Activated naive CD4-positive, alpha-beta T cell treated with anti-CD3 and anti-CD28 coated beads for 36 hours (primary cell): ENCODE data around the gene SNPH. TPM values are rescaled to one million over a fixed set of nuclear protein-coding genes. Genes with fewer than 3 reads are reported as not detected.
A peak's percentile ranks its signal among the peaks of the same experiment; 100 is the strongest.

ENCODE experiments used
- CTCF ChIA-PET: fragments of 350-600 bp; sonication (Branson Sonifier 250); formaldehyde crosslinking; loops from one replicate; lab custom pipeline; 2021; ENCODE audit warnings: antibody characterized with exemption; lab: Charles Lee
- DNase-seq: peaks from one replicate; pipeline ENCODE4 v3.0.0-alpha.2; 2020
- H3K27ac Mint-ChIP-seq: one replicate; pipeline ENCODE4 v1.8.0; 2021; ENCODE audit warnings: mild to moderate bottlenecking, mixed read lengths
- H3K27me3 Mint-ChIP-seq: one replicate; pipeline ENCODE4 v1.8.0; 2021; ENCODE audit warnings: low read depth, mixed read lengths
- H3K36me3 Mint-ChIP-seq: one replicate; pipeline ENCODE4 v1.8.0; 2021; ENCODE audit warnings: low read depth, mixed read lengths
- H3K4me1 Mint-ChIP-seq: one replicate; pipeline ENCODE4 v1.8.0; 2021; ENCODE audit warnings: low read depth, mixed read lengths
- H3K4me3 Mint-ChIP-seq: one replicate; pipeline ENCODE4 v1.8.0; 2021; ENCODE audit warnings: mild to moderate bottlenecking, moderate library complexity, mixed read lengths
- H3K9me3 Mint-ChIP-seq: one replicate; pipeline ENCODE4 v1.8.0; 2021; ENCODE audit warnings: mixed read lengths
- intact Hi-C: fragments of 100-400 bp; cut with micrococcal nuclease; formaldehyde crosslinking; loops from one replicate; pipeline ENCODE4 v1.15.1; 2023
- total RNA-seq, 2 experiments: library from RNA; stranded (reverse); gene quantifications; one replicate each; pipeline ENCODE4 v1.2.3, GENCODE V29; 2021

Gene SNPH
- total RNA-seq, 2 experiments from 2014 or later, result 6.7 to 7.3 TPM

DNA sequence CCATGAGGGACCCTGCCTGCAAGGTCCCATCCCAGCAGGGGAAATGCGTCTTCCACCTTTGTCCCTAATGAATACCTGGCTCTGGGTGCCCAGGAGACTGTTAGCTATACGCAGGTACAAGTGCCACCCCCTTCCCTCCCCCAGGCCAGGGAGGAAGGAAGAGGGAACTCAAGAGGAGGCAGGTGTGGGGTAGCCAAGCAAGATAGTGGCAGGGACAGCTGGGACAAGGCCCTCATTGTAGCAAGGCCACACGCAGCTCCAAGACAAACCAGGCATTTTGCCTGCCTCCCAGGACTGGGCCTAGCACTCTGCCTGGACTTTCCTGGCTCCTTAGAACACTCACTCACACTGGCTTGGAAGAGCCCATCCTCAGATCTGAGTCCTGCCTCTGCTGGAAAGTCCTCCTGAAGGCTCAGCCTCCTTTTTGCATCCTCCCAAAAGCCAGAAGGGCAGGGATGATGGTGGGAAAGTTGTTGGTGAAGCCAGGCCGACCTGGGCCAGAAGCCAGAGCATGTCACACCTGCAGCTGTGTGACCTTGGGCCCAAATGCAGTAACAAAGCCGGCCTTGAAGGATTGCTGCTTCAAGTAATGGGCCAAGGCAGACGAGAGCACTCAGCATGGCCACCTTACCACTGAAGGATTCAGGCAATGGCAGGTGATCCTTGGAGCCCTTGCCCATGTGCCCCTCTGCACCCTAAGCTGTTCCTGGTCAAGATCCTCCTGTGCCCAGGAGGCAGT, 27.7 kb downstream of the SNPH start:
- intact Hi-C loops, result no loop called here
- DNase-seq, result no peak
- CTCF ChIA-PET, result interaction anchor here (0.6 to 1.0 kb wide), 2 partner anchors 14 to 93 kb away, joined by 3 to 4 read pairs; no protein-coding TSS in a partner anchor
- Mint-ChIP-seq H3K36me3 (peaks cover 3% of the 10 kb centered on the region), H3K9me3 (no peaks in the 10 kb centered on the region), H3K4me3 (no peak overlapping the region), H3K4me1 (peaks cover 33% of the 10 kb centered on the region), H3K27ac (peak overlapping the region; percentile 27), H3K27me3 (no peaks in the 10 kb centered on the region)

DNA sequence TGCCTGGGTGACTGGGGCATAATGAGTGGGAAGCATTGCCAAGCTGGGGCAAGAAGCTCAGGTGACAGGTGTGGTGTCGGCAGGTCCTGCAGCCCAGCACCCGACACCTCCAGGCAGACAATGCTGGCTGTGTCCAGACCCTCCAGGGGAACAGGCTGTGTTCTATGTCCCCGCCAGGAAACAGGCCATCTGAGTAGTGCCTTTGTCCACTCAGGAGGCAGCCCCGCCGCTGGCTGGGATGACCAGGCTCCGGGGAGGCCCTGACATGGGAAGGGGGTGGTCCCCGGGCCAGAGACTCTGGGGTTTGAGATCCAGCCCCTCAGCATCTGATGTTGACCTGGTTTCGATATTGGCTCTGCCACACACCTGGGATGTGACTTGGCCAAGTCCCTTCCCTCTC, 28.4 kb downstream of the SNPH start:
- Mint-ChIP-seq H3K9me3 (no peaks in the 10 kb centered on the region), H3K27ac (no peak overlapping the region), H3K4me1 (peaks cover 33% of the 10 kb centered on the region), H3K27me3 (no peaks in the 10 kb centered on the region), H3K36me3 (peaks cover 3% of the 10 kb centered on the region), H3K4me3 (no peak overlapping the region)
- intact Hi-C loops, result no loop called here
- CTCF ChIA-PET, result no interaction called here
- DNase-seq, result no peak

DNA sequence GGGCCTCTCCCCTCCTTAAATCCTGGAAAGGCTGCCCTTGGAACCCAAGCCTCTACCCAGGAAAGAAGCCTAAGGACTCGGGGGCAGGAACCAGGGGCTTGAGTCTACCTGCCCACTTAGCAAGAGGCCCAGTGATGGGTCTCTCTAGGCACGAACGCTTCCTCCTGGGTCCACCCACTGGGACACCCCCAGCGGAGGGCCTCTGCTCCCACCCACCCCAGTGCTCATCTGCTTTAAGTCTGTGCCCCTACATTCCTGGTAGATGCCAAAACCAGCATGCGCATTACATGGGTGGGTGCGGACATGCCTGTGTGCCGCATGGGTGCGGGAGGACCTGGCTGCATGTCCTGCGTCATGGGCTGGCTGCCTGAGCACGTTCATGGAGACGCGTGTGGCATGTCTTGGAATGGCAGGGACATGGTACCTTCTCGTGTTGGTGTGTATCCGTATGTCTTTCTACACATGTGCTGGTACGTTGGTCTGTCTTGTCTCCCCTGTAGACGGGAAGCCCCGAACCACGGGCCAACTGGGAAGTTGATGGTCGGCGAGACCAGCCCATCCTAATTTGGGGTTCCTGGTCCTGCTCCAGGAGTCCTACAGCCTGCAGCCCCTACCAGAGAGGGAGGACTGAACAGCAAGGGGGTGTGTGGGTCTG, 29.3 kb downstream of the SNPH start:
- intact Hi-C loops, result no loop called here
- DNase-seq, result no peak
- H3K4me1 Mint-ChIP-seq, result peaks cover 40% of the 10 kb centered on the region
- no peaks in the 10 kb centered on the region for H3K27me3 Mint-ChIP-seq
- H3K4me3 Mint-ChIP-seq, result no peak overlapping the region
- H3K9me3 Mint-ChIP-seq, result no peaks in the 10 kb centered on the region
- CTCF ChIA-PET, result no interaction called here
- H3K27ac Mint-ChIP-seq, result no peak overlapping the region
- peaks cover 3% of the 10 kb centered on the region for H3K36me3 Mint-ChIP-seq

DNA sequence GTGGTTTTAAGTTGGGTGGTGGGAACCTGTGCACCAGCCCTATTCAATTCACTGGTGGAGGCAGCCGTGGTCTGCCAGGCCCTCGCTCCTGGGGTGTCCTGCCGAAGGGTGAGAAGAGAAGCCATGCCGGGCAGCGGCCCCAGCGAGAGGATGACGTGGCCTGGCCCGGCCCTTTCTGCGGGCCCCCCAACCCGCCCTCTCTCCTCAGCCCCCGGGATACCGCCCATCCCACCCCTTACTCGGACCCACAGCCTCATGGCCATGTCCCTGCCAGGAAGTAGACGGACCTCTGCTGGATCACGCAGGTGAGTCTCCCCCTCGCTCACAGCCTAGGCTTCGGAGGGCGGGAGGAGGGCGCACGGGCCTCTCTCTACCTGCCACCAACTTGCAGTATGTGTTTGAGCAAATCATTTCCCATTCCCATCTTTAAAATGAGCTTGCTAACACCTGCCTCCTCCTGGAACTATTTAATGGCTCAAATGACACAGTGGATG, 30.1 kb downstream of the SNPH start:
- no peaks in the 10 kb centered on the region for H3K9me3 Mint-ChIP-seq
- H3K4me3 Mint-ChIP-seq, result no peak overlapping the region
- H3K36me3 Mint-ChIP-seq, result peaks cover 3% of the 10 kb centered on the region
- CTCF ChIA-PET, result no interaction called here
- peaks cover 40% of the 10 kb centered on the region for H3K4me1 Mint-ChIP-seq
- H3K27ac Mint-ChIP-seq, result no peak overlapping the region
- intact Hi-C loops, result no loop called here
- DNase-seq, result no peak
- H3K27me3 Mint-ChIP-seq, result no peaks in the 10 kb centered on the region

DNA sequence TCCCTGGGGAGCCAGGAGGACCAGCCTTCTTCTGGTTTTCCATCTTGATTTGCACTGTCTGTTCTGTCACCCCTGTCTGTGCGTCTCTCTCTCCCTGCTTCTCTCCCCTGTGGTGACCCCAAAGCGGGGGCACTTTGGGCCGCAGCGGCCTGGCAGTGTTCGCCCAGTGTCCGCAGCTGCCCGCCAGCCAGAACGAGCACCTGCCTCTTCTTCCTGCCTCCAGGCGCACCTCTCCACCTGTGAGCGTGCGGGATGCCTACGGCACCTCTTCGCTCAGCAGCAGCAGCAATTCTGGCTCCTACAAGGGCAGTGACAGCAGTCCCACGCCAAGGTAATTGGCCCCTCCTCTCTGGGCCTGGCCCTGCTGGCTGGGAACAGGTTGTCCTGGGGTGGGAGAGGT, 30.8 kb downstream of the SNPH start:
- peaks cover 35% of the 10 kb centered on the region for H3K4me1 Mint-ChIP-seq

DNA sequence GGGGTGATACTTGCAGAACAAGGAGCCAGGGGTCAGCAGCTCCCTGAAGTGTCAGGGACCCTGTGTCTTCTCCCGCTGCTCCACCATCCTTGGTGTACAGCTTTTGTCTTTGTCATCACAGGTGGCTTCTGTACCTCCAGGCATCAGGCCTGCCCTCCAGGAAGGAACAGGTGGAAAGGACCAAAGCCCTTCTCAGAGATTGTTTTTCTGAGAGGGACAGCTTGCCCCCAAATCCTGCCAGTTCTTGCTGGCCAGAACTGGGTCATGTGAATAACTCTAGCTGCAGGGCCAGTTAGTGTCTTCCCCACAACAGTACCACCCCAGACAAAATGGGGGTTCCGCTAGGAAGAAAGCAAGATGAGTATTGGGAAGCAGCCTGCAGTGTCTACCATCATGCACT, 31.4 kb downstream of the SNPH start:
- no peak for DNase-seq
- no peak overlapping the region for H3K4me3 Mint-ChIP-seq
- no peaks in the 10 kb centered on the region for H3K9me3 Mint-ChIP-seq
- peaks cover 3% of the 10 kb centered on the region for H3K36me3 Mint-ChIP-seq
- H3K27me3 Mint-ChIP-seq, result no peaks in the 10 kb centered on the region
- intact Hi-C loops, result no loop called here
- H3K27ac Mint-ChIP-seq, result no peak overlapping the region
- peaks cover 31% of the 10 kb centered on the region for H3K4me1 Mint-ChIP-seq
- CTCF ChIA-PET, result interaction anchor here (4.2 kb wide), 1 partner anchor 9 kb away, joined by 17 read pairs; no protein-coding TSS in a partner anchor

More for the DNA sequence above, 30.8 kb downstream of the SNPH start:
- peaks cover 3% of the 10 kb centered on the region for H3K36me3 Mint-ChIP-seq
- no peaks in the 10 kb centered on the region for H3K27me3 Mint-ChIP-seq
- CTCF ChIA-PET, result no interaction called here
- DNase-seq, result no peak
- H3K9me3 Mint-ChIP-seq, result no peaks in the 10 kb centered on the region
- intact Hi-C loops, result no loop called here
- H3K27ac Mint-ChIP-seq, result no peak overlapping the region
- H3K4me3 Mint-ChIP-seq, result no peak overlapping the region

DNA sequence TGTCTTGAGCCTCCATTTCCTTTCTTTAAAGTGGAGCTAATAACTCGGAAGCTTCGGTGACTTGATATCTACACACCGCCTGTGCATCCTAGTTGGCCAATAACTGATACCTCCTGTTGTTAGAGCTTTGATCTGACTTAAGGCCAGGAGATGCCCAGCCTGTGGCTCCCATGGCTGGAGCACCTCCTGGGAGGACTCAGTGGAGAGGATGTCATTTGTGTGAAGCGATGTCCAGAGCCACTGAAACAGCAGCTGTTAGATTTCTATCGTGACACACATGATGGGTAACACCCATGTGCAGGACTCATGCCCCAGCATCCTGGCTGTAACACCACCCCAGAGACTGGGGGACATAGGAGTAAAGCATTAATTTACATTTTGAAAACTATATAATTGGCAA, 32.1 kb downstream of the SNPH start:
- H3K27ac Mint-ChIP-seq, result no peak overlapping the region
- H3K36me3 Mint-ChIP-seq, result peaks cover 3% of the 10 kb centered on the region
- H3K9me3 Mint-ChIP-seq, result no peaks in the 10 kb centered on the region
- peaks cover 24% of the 10 kb centered on the region for H3K4me1 Mint-ChIP-seq
- CTCF ChIA-PET, result interaction anchor here (0.7 to 4.2 kb wide), 2 partner anchors 10 to 26 kb away, joined by 4 to 17 read pairs; no protein-coding TSS in a partner anchor
- H3K4me3 Mint-ChIP-seq, result no peak overlapping the region
- no peaks in the 10 kb centered on the region for H3K27me3 Mint-ChIP-seq
- intact Hi-C loops, result no loop called here
- no peak for DNase-seq

DNA sequence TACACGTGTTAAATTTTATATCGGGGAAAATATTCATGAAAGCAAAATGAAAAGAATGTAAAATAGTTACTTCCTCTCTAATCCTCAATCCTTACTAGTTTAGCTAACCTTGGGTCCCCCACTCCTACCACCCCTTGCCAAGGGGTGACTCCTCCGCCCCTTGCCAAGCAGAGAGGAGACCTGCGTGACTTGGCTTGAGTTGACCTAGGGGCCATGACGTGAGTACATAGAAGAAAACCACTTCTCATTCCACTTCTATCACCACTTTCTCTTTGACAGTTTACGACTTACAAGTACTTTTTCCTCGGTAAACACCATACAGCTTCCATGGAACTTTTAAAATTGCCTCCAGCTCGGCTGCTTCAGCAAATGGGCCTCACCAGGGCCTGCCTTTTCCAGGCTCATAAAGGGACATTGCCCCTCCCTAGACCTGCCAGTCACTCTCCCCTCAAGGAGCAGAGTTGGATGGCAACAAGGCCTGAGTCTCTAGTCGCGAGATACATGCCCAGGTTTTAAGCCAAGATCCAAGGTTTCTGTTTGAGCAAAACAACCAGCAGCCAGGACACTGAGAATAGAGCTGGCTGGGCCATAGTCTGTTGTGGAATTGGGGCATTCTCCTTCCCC, 32.9 kb downstream of the SNPH start:
- Mint-ChIP-seq H3K4me3 (no peak overlapping the region), H3K4me1 (peaks cover 21% of the 10 kb centered on the region), H3K27me3 (no peaks in the 10 kb centered on the region), H3K36me3 (peaks cover 3% of the 10 kb centered on the region), H3K27ac (no peak overlapping the region), H3K9me3 (no peaks in the 10 kb centered on the region)
- intact Hi-C loops, result no loop called here
- CTCF ChIA-PET, result interaction anchor here (0.7 to 4.2 kb wide), 7 partner anchors 10 to 204 kb away, joined by 3 to 17 read pairs (median 4); no protein-coding TSS in a partner anchor
- no peak for DNase-seq

DNA sequence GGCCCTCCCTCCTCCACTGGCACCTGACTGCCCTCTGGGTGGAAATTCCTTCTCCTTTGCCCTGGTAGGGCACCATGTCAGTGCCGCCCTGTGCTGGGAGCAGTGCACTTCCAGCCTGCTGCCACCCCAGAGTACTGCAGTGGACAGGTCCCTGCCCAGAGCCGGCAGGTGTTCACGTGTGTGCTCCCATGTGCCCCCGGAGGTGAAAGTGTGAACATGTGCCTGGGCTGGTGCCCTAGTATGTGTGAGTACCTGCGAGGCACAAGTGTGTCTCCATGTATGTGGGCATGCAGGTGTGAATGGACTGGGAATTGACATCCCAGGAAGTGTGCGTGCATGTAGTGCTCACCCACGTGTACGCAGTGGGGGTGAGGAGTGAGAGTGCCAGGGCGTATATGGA, 33.4 kb downstream of the SNPH start:
- no peak overlapping the region for H3K27ac Mint-ChIP-seq
- H3K4me3 Mint-ChIP-seq, result no peak overlapping the region
- intact Hi-C loops, result no loop called here

DNA sequence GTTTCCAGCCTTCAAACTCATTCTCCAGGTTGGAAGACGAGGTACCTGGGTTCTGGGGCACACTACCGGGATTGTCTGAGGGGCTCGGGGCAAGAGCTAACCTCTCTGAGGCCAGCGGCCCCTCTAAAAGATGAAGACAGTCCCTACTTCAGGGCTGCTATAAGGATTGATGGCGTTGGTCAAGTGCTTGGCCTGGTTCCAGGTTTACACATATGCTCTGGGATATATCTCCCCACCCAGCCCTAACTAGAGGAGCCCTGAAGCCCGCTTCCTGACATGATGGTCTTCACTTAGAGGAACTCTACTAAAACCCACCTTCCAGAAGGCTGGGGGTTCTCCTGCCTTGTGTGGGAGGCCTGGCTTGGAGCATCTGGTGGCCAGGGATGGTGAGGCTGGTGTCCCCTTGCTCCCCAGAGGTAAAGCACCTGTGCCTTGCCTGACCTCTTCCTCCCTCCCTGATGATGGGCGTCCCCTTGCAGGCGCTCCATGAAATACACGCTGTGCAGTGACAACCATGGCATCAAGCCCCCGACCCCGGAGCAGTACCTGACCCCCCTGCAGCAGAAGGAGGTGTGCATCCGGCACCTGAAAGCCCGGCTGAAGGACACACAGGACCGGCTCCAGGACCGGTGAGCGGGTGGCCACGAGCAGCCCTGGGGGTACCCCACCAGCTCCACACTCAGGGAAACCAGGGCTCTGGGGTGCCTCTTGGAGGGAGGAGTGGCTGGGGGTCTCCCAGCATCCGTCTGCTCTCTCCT, 34.2 kb downstream of the SNPH start:
- CTCF ChIA-PET, result interaction anchor here (0.7 to 4.2 kb wide), 12 partner anchors 10 to 205 kb away, joined by 3 to 17 read pairs (median 4); no protein-coding TSS in a partner anchor
- Mint-ChIP-seq H3K27ac (peak overlapping the region; percentile 90), H3K4me1 (peaks cover 21% of the 10 kb centered on the region), H3K4me3 (no peak overlapping the region), H3K36me3 (peaks cover 5% of the 10 kb centered on the region), H3K9me3 (no peaks in the 10 kb centered on the region), H3K27me3 (no peaks in the 10 kb centered on the region)
- DNase-seq, result no peak
- intact Hi-C loops, result loop anchor here (5.0 kb wide), 1 partner anchor 73 kb away; the partner anchor contains the start of gene RAD21L1

More for the DNA sequence above, 33.4 kb downstream of the SNPH start:
- peak; percentile 52 for DNase-seq
- no peaks in the 10 kb centered on the region for H3K9me3 Mint-ChIP-seq
- H3K4me1 Mint-ChIP-seq, result peaks cover 21% of the 10 kb centered on the region
- peaks cover 3% of the 10 kb centered on the region for H3K36me3 Mint-ChIP-seq
- no peaks in the 10 kb centered on the region for H3K27me3 Mint-ChIP-seq
- CTCF ChIA-PET, result interaction anchor here (1.1 to 4.2 kb wide), 6 partner anchors 11 to 204 kb away, joined by 3 to 17 read pairs (median 4); no protein-coding TSS in a partner anchor

DNA sequence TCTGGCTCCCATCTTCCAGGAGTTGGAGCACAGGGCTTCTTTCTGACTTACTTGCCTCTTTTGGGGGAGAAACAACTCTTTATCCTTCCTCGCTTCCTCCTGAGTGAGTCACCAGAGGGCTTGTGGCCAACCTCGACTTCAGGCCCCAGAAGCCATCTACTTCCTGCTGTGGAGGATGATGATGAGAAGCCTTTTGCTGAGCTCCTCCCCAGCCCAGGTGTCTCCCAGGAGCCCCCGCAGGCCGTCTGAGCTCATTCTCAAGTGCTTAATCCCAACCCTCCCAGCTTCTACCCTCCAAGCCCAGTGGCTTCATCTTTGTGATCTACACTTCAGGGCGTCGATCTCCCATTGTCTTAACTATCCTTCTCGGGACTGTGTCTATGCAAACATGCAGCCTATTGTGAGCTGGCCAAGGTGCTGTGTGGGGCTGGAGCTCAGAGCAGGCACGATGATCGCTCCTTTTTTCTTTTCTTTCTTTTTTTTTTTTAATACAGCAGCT, 35.0 kb downstream of the SNPH start:
- Mint-ChIP-seq H3K4me1 (peaks cover 21% of the 10 kb centered on the region), H3K27me3 (no peaks in the 10 kb centered on the region), H3K9me3 (no peaks in the 10 kb centered on the region), H3K36me3 (peaks cover 9% of the 10 kb centered on the region), H3K4me3 (peak overlapping the region; percentile 33), H3K27ac (peak overlapping the region; percentile 90)
- intact Hi-C loops, result loop anchor here (5.0 kb wide), 1 partner anchor 74 kb away; the partner anchor contains the start of gene RAD21L1
- DNase-seq, result peak; percentile 81
- CTCF ChIA-PET, result interaction anchor here (0.7 to 4.2 kb wide), 10 partner anchors 9 to 204 kb away, joined by 3 to 17 read pairs (median 4); no protein-coding TSS in a partner anchor
